SU-DHL-6 (cell line): ENCODE results near the gene SDC3.

Experiments
- H2AFZ ChIP-seq: fragments of 200-600 bp; sonication (generic); 2 replicates; pipeline ENCODE4 v1.6.1; 2014; ENCODE audit warnings: low read depth, mild to moderate bottlenecking, moderate library complexity, mixed read lengths, antibody characterized with exemption, low read length; ENCODE audit not compliant: severe bottlenecking
- H3F3A ChIP-seq: fragments of 200-600 bp; shearing (Covaris generic); 2 replicates; pipeline ENCODE4 v1.6.0; 2016; ENCODE audit warnings: antibody characterized with exemption, mild to moderate bottlenecking; ENCODE audit not compliant: insufficient read depth
- H3K27ac ChIP-seq: fragments of 200-600 bp; sonication (generic); 2 replicates; pipeline ENCODE4 v1.5.1; 2016; ENCODE audit warnings: low read depth, mild to moderate bottlenecking, low read length, moderate library complexity, mixed read lengths
- H3K27me3 ChIP-seq: fragments of 200-600 bp; sonication (generic), shearing (Covaris generic); 2 replicates; pipeline ENCODE4 v1.6.0; 2014; ENCODE audit warnings: mild to moderate bottlenecking, low read length
- H3K36me3 ChIP-seq: fragments of 200-600 bp; sonication (generic); 2 replicates; pipeline ENCODE4 v1.6.1; 2014; ENCODE audit warnings: mild to moderate bottlenecking, low read length, mixed read lengths
- H3K4me2 ChIP-seq: fragments of 300-600, 200-600 bp; shearing (Covaris generic), sonication (generic); 2 replicates; pipeline ENCODE4 v1.6.0; 2014; ENCODE audit warnings: low read length, low read depth, mild to moderate bottlenecking; ENCODE audit not compliant: poor library complexity, severe bottlenecking
- H3K4me3 ChIP-seq: fragments of 200-600 bp; sonication (generic); 2 replicates; pipeline ENCODE4 v1.5.1; 2014; ENCODE audit warnings: antibody characterized with exemption, low read length, mild to moderate bottlenecking, mixed read lengths; ENCODE audit not compliant: insufficient read depth, poor library complexity, severe bottlenecking
- H3K79me2 ChIP-seq: fragments of 200-600 bp; sonication (generic); 2 replicates; pipeline ENCODE4 v1.6.1; 2014; ENCODE audit warnings: mild to moderate bottlenecking, low read length, moderate library complexity; ENCODE audit not compliant: insufficient read depth
- H3K9ac ChIP-seq: fragments of 200-600 bp; sonication (generic); 2 replicates; pipeline ENCODE4 v1.7.0; 2014; ENCODE audit warnings: mild to moderate bottlenecking, low read length
- H3K9me2 ChIP-seq: fragments of 200-600 bp; sonication (generic); replicated peaks from 2 replicates; pipeline ENCODE4 v1.6.1; 2014; ENCODE audit warnings: low read length; ENCODE audit not compliant: insufficient read depth
- H3K9me3 ChIP-seq: fragments of 200-600 bp; sonication (generic); 2 replicates; pipeline ENCODE4 v1.6.1; 2014; ENCODE audit warnings: low read length, mixed read lengths; ENCODE audit not compliant: insufficient read depth
- H4K20me1 ChIP-seq: fragments of 200-600 bp; sonication (generic); 2 replicates; pipeline ENCODE4 v1.6.1; 2014; ENCODE audit warnings: low read depth, mild to moderate bottlenecking, antibody characterized with exemption, low read length, moderate library complexity, mixed read lengths
- EZH2phosphoT487 ChIP-seq: fragments of 200-600 bp; sonication (generic), shearing (Covaris generic); conservative IDR thresholded peaks from 2 replicates; pipeline ENCODE4 v1.6.1; 2018; ENCODE audit warnings: mild to moderate bottlenecking, antibody characterized with exemption, low read length, moderate library complexity, mixed read lengths
- TF ChIP-seq, protein P1 (sequence below): fragments of 200-600 bp; sonication (generic); IDR thresholded peaks from one replicate; pipeline ENCODE4 v1.5.1; 2017; ENCODE audit warnings: antibody characterized with exemption, mild to moderate bottlenecking, low read length, moderate library complexity; ENCODE audit not compliant: insufficient read depth, poor library complexity, severe bottlenecking

Gene SDC3

DNA sequence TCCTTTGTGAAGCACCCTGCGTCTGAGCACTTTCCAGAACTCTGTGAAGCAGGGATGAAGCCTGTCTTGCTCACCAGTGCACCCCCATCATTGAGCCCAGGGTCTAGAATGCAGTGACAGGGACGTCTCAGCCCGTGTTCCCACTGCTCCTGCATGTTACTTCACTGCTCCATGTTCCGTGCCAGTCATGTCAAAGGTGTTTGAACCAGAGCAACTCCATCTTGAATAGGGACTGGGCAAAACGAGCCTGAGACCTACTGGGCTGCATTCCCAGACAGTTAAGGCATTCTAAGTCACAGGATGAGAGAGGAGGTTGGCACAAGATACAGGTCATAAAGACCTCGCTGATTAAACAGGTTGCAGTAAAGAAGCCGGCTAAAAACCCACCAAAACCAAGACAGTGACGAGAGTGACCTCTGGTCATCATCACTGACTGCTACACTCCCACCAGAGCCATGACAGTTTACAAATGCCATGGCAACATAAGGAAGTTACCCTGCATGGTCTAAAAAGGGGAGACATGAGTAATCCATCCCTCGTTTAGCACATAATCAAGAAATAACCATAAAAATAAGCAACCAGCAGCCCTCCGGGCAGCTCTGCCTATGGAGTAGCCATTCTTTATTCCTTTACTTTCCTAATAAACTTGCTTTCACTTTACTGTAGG lies 63.2 kb downstream of the SDC3 start:
- no peak overlapping the region for H3K4me3 ChIP-seq
- no peaks in the 10 kb centered on the region for H4K20me1 ChIP-seq
- H2AFZ ChIP-seq: no peak overlapping the region
- H3K36me3 ChIP-seq: no peaks in the 10 kb centered on the region
- no peaks in the 10 kb centered on the region for H3K79me2 ChIP-seq
- no peak overlapping the region for H3K4me2 ChIP-seq
- H3K9ac ChIP-seq: no peak overlapping the region
- H3K27ac ChIP-seq: no peak overlapping the region
- H3K9me2 ChIP-seq: no peaks in the 10 kb centered on the region
- no peaks in the 10 kb centered on the region for H3F3A ChIP-seq
- H3K27me3 ChIP-seq: no peaks in the 10 kb centered on the region
- no peak for TF ChIP-seq EZH2phosphoT487
- TF ChIP-seq, protein P1, sequence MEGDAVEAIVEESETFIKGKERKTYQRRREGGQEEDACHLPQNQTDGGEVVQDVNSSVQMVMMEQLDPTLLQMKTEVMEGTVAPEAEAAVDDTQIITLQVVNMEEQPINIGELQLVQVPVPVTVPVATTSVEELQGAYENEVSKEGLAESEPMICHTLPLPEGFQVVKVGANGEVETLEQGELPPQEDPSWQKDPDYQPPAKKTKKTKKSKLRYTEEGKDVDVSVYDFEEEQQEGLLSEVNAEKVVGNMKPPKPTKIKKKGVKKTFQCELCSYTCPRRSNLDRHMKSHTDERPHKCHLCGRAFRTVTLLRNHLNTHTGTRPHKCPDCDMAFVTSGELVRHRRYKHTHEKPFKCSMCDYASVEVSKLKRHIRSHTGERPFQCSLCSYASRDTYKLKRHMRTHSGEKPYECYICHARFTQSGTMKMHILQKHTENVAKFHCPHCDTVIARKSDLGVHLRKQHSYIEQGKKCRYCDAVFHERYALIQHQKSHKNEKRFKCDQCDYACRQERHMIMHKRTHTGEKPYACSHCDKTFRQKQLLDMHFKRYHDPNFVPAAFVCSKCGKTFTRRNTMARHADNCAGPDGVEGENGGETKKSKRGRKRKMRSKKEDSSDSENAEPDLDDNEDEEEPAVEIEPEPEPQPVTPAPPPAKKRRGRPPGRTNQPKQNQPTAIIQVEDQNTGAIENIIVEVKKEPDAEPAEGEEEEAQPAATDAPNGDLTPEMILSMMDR: no peak
- H3K9me3 ChIP-seq: no peaks in the 10 kb centered on the region

DNA sequence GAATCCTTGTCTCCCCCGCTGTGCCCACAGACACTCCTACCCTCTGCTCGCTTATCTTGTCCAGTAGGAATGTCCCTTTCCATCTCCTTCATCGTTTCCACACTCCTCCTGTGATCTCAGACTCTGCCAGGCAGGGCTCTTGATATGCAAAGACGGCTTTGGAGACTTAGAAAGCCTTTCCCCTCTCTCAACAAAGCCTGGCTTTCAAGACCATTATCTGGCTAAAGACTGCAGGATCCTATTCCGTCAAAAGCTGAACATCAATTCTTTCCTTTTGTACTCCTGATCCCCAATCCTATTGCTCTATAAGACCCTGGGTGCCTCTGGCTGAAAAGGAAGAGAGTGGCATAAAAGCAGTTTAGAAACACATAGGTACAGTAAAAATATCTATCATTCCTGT lies 63.9 kb downstream of the SDC3 start:
- Histone ChIP-seq H2AFZ (no peak overlapping the region), H3K36me3 (no peaks in the 10 kb centered on the region), H3K79me2 (no peaks in the 10 kb centered on the region), H3F3A (no peaks in the 10 kb centered on the region), H4K20me1 (no peaks in the 10 kb centered on the region), H3K4me2 (no peak overlapping the region), H3K9ac (no peak overlapping the region), H3K9me3 (no peaks in the 10 kb centered on the region), H3K9me2 (no peaks in the 10 kb centered on the region), H3K27me3 (no peaks in the 10 kb centered on the region), H3K27ac (no peak overlapping the region), H3K4me3 (no peak overlapping the region)
- TF ChIP-seq, protein P1: no peak
- TF ChIP-seq EZH2phosphoT487: no peak

DNA sequence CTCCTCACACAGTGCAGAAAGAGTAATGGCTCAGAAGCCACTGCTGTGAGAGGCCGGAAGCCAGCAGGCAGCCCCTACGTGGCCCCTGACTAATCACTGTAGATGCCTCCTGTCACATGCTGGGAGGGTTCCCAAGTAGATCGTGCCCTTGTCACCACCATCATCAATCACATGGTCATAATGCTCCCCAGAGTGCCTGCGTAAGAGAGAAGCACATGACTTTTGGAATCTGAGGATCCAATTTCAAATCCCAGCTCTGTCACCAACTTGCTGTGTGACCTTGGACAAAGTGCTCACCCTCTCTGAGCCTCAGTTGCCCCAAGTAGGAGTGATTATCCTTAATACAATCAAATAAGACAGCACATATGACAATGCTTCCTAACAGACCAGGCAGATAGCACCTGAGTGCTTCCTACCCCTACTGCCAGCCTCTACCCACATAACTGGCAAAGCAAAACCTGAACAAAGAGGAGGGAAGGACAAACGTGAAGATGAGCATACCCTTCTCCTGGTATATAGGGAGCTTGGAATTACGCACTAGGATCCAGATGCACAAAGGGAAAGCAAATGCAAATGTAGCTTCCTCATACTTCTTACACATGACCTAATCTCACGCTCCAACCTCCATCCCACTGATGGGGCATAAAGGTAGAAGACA lies 65.7 kb downstream of the SDC3 start:
- Histone ChIP-seq H3K4me2 (no peak overlapping the region), H4K20me1 (no peaks in the 10 kb centered on the region), H3K27ac (no peak overlapping the region), H3K4me3 (no peak overlapping the region), H3K36me3 (no peaks in the 10 kb centered on the region), H3K79me2 (no peaks in the 10 kb centered on the region), H3K9me2 (no peaks in the 10 kb centered on the region), H3K9ac (no peak overlapping the region), H3K9me3 (no peaks in the 10 kb centered on the region), H3K27me3 (no peaks in the 10 kb centered on the region), H2AFZ (no peak overlapping the region), H3F3A (no peaks in the 10 kb centered on the region)
- TF ChIP-seq EZH2phosphoT487: no peak
- TF ChIP-seq, protein P1: no peak
